ENCODE measurements around the gene SEPTIN8. TPM values are rescaled to one million over a fixed set of nuclear protein-coding genes. Genes with fewer than 3 reads are reported as not detected.

Gene SEPTIN8
- total RNA-seq, 4 donors from 2014 or later: 27.6 to 42.1 (median 29.7) TPM

DNA sequence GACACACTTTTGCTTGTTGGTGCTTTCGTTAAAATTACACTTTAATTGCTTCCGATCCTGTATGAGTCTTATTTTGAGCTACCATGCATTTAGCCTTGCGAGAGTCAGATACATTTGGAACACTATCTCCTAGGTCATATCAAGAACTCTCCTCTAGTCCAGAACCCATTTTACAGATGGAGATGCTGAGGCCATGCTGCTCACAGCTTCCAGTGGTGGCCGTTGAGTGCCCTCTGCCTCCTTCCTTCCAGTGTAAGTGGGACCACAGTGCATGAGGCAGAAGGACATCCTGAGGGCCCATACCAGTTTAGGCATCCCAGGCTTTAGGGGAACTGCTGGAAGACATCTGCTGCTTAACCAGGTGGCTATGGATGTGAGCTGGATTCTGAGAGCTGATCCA is 22.9 kb downstream of the SEPTIN8 start:
- TF ChIP-seq, protein P1, sequence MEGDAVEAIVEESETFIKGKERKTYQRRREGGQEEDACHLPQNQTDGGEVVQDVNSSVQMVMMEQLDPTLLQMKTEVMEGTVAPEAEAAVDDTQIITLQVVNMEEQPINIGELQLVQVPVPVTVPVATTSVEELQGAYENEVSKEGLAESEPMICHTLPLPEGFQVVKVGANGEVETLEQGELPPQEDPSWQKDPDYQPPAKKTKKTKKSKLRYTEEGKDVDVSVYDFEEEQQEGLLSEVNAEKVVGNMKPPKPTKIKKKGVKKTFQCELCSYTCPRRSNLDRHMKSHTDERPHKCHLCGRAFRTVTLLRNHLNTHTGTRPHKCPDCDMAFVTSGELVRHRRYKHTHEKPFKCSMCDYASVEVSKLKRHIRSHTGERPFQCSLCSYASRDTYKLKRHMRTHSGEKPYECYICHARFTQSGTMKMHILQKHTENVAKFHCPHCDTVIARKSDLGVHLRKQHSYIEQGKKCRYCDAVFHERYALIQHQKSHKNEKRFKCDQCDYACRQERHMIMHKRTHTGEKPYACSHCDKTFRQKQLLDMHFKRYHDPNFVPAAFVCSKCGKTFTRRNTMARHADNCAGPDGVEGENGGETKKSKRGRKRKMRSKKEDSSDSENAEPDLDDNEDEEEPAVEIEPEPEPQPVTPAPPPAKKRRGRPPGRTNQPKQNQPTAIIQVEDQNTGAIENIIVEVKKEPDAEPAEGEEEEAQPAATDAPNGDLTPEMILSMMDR (IDR thresholded peaks at IDR 0.05): no peak

DNA sequence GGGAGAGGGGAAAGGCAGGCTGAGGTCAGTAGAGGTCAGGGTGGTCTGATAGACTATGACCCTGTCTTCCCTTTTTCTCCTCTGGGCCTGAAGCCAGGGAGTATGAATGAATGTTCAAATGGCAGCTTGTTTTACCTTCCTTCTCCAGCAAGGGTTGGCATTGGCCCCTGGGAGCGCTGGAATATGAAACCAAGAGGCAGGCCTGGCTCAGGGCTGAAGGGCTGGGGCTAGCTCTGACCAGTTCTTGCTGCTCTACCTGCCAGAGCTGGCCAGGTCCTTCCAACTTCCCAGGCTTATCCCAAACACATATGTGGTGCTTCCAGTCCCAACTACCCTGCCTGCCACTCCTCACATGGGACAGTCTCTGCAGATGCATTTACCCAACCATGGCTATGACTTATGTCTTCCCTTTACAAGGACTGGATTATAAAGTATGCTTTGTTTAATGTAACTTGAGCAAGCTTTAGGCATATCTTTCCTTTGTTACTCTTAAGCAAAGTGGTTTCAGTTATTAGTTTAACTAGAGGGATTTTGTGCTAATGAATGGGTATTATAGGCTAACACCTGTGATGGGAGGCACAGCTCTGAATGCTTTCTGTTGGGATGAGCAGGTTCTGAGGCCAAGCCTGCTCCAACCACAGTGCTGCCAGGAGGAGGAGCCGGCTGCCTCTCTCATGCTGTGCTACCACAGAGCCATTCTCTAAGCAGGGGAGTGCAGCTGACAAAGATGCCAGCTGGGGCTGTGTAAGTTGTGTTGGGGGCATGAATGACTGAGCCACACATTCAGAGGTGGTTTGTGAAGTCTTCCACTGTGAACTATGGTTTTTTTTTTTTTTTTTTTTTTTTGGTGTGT is 23.7 kb downstream of the SEPTIN8 start:
- DNase-seq (ENCODE audit: low spot score): no peak
- TF ChIP-seq, protein P1 (IDR thresholded peaks at IDR 0.05): no peak
- no peak for ATAC-seq (ENCODE audit: low FRiP score)

More for the DNA sequence above, 22.9 kb downstream of the SEPTIN8 start:
- DNase-seq (ENCODE audit: low spot score): no peak
- no peak for ATAC-seq (ENCODE audit: low FRiP score)

DNA sequence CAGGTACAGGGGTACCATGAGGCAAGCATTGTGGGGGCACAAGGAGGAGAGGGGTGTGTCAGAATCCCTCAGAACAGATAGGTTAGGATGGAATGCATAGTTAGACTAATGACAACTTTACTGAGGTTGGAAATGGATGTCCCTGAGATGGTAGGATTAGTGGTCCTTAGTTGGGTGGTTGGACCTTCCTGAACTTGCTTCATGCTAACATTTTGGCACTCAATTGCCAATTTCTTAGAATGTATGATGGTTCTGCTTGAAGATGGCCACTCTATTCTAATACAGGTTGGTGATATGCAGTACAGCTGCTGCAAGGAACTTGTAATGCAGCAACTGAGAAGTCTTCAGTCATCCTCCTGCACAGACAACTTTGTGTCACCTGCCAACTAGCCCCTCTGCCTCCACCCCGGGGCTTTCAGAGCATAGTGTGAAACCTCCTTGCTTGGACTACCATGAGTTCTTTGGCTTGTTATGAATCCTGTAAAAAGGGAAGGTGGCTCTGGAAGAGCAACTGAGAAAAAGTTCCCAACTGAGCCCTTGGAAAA is 24.4 kb downstream of the SEPTIN8 start:
- ATAC-seq (ENCODE audit: low FRiP score): no peak
- no peak for DNase-seq (ENCODE audit: low spot score)

DNA sequence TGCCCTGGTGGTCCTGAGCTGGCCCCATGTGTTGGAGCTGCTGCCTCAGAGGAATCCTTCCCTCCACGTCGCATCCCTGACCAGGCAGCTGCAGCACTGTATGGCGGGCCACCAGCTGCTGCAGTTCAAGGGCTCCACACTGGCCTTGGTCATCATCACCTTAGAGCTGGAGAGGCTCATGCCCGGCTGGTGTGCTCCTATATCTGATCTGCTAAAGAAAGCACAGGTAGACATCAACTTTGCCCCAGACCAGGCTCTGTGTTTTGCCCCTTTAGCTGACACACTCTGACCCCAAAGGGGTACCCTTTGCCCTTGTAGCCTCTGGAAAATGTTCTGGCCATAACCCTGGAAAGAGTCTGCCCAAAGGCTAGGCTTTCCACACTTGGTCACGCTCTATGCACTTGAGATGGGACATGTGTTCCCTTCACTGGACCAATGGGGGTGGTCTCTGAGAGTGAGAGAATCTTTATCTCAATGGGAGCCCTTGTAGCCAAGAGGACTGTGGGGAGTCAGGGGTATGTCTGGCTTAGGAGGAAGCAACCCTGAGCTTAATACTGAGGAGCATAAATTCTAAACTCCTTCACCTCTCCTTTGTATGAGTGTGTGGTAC is 25.0 kb downstream of the SEPTIN8 start:
- TF ChIP-seq, protein P1 (IDR thresholded peaks at IDR 0.05): no peak
- ATAC-seq (ENCODE audit: low FRiP score) (no peak), DNase-seq (ENCODE audit: low spot score) (no peak)

More for the DNA sequence above, 24.4 kb downstream of the SEPTIN8 start:
- TF ChIP-seq, protein P1 (IDR thresholded peaks at IDR 0.05): no peak

DNA sequence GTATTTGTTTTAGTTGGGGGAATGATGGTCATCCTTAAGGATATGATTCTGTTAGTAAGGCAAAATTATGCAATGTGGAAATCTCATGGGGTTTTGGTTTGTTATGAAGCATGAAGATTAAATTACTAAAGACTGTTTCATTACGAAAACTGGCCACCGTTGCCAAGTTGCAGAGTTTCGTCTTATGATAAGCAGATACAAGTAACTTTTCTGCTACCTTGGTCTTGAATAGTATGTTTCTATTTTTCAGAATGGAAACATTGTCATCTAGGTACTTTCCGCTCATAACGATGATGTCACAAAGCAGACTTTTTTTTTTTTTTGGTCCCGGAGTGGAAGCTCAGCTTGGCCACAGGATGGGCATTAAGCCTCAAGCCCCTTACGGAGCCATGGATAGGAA is 25.6 kb downstream of the SEPTIN8 start:
- TF ChIP-seq, protein P1 (IDR thresholded peaks at IDR 0.05): no peak
- peak; percentile 27 for ATAC-seq (ENCODE audit: low FRiP score)
- no peak for DNase-seq (ENCODE audit: low spot score)

DNA sequence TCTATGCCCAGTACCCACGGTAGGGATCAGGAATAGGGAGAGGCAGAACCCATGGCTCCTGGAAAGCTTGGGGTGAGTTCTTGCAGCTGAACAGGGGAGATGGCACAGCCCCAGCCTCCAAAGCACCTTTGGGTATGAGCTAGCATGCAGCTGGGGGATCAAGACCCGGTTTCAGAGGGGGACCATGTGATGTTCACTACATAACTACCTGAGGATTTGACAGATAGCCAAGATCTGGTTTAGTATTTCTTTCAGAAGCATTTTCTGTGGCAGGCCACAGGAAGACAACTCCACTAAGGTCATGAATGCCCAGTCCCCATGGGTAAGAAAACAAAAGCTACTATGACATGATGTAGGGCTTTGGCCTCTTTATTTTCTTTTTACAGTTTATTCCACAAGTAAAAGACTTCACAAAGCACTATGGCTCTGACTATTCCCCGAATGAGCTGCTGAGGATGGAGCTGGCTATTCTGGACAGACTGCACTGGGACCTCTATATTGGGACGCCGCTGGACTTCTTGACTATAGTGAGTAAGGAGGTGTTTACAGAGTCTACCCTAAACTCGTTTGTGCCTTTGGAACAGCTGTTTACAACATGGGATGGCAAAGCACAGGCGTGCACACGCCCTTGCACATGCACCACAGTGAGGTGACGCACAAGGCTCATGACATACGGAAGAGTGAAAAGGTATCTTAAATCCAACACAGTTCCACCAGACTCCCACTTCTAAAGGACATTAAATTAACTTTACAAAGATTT is 26.4 kb downstream of the SEPTIN8 start:
- DNase-seq (ENCODE audit: low spot score) (no peak), ATAC-seq (ENCODE audit: low FRiP score) (no peak)
- TF ChIP-seq, protein P1 (IDR thresholded peaks at IDR 0.05): no peak

All from omental fat pad (tissue), 4 donors.